GM19025 (cell line): ENCODE data around the gene SCAND1.
A peak's percentile ranks its signal among the peaks of the same experiment; 100 is the strongest.
"Not testable (repeated sequence)": the region's sequence is repeated elsewhere in the genome, so short reads cannot be mapped to it uniquely, and the experiment has no call there.

Experiments used
- ATAC-seq: cut with Tn5 transposase; IDR thresholded peaks from one replicate; pipeline ENCODE4 v1.9.1; 2021; ENCODE audit warnings: mild to moderate bottlenecking, low read depth, moderate library complexity; ENCODE audit not compliant: unreplicated experiment

SCAND1 gene

GRCh38 chr20:35963878-35964277, 9.6 kb upstream of the SCAND1 start:
- no peak for ATAC-seq

DNA sequence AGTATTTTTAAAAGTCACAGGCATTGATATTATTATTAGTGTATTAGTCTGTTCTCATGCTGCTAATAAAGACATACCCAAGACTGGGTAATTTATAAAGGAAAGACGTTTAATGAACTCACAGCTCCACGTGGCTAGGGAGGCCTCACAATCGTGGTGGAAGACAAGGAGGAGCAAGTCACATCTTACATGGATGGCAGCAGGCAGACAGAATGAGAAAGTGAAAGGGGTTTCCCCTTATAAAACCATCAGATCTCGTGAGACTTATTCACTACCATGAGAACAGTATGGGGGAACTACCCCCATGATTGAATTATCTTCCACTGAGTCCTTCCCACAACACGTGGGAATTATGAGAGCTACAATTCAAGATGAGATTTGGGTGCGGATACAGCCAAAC, 5.0 kb upstream of the SCAND1 start:
- not testable (repeated sequence) for ATAC-seq

DNA sequence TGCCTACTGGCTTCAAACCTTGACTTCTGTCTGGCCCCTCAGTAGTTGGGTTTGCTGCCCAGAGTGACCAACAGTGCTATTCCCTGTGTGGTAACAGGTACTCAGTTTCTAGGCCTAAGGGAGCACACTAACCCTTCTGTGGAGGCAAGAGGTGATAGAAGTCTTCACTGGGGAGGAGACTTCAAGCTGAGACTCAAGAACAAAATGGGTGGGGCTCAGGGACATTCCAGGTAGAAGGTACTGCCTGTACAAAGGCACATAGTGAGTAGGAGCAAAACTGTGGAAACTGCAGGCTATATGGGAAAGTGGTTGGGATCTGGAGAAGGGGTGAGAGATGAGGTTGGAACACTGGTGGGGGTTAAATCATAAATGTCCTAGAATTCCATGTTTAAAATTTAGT, 2.3 kb upstream of the SCAND1 start:
- no peak for ATAC-seq

DNA sequence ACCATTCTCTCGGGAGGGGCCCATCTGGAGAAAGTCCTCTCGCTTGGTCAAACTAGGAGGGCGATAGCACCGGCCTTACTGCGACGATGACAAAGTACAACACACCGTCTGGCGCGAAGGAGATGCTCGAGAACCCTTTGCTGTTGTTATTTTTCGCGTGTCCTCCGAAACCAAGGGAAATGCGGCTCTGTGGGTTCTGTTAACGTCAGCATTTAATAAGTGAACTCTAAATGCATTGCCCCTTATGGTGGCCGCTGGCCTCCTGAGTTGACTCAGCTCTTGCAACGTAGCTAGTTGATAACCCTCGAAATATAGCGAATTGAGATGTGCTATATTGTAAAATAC, 577 bp upstream of the SCAND1 start:
- ATAC-seq = no peak

DNA sequence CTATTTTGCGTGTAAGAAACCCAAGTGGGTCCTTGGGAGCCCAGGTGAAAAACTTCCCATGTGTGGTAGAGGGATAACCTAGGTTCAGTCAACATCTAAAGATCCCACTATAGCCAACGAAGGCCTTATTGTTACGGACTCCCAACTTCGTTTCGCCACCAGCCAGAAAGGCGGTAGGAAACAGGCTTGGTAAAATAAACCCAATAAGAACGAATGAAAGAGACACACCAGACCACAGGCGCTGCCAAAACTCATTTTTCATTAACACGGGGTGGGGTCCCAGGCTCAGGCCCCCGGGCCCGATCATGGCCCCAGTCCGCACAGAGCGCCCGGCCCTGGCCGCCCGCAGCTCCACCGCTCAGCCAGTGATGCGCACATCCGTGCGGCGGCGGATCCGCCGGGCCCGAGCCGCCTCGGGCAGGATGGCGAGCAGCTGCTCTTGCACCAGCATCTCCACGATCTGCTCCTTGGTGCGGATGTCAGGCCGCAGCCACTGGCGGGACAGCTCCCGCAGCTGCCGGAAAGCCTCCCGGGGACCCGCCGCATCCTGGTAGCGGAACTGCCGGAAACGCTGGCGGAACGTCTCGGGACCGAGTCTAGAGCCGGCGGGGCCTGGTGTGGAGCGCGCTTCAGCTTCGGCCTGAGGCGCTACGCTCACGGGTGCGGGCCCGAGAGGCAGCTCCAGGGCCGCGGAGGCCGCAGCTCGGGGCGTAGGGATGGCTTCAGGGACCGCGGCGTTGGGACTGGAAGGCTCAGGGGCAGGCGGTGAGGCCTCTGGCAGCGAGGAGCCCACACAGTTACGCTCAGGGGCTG, 709 bp downstream of the SCAND1 start:
- ATAC-seq = peak; percentile 22

DNA sequence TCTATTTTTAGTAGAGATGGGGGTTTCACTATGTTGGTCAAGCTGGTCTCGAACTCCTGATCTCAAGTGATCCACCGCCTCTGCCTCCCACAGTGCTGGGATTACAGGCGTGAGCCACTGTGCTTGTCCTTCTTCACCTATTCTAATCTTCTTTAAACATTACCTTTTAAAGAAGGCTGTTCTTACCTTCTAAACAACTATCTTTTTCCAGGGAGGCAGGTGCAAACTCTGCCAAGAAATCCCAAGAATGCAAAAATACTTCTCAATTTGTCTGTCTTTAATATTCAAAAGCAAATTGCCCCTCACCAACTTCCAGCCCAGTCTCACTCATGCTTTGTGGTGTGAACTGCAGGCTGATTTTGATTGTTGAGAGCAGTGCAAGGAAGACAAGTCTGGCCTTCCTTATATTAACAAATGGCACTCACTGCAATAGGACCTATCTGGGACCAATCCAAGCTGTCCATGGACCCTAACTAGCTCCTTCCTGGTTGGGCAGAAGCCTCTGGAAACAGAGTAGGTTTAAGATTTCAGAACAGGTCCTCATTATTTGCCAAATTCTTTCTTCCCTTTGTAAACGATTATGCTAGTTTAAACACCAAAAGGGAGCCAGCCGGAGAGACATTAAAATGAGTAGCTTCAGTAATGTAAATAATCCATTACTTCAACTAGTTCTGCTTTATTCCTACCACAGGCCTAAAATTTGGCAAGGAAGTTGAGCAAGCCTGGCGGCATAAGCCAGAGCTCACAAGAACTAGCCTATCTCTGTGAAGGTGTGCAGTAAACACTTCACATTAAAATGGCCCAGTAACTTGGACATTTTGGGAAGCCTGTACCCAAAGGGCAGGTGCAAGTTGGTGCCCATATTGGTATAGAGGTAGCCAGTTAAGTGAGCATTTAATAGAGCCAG, 1.6 kb downstream of the SCAND1 start:
- no peak for ATAC-seq

GRCh38 chr20:35952080-35952479, 2.2 kb downstream of the SCAND1 start:
- not testable (repeated sequence) for ATAC-seq

DNA sequence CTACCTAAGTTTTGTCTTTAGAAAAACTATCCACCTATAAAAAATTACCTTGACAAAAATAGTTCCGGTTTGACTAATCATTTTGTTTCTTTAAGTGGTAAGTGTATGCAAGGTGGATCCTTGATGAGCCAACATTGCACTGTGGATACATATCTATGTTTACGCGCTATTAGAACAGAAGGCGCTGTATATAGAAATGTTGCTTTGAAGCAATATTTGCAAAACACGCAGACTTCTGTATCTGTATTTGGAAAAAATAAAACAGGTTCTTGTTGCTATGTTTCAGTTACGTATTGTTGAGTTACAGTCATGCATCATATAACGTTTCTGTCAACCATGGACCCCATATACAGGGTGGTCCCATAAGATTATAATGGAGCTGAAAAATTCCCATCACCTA, 4.2 kb downstream of the SCAND1 start:
- ATAC-seq = no peak

DNA sequence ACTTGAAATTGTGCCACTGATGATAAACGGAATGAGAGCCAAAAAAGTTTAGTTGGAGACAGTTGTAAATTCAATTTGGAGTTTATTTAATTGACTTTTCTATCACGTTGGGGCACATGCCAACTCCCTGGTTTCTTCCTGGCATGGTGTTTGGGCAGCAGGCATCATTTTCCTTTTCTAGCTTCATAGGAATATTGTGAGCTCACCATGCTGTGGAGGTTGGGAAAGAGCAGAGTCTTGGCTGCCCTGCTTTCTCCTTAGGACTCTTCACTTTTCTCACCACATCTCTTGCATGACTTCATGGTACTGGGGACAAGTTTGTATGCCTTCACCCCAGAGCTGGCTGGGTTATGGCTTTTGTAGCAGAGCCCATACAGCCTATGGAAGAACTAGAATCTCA, 6.4 kb downstream of the SCAND1 start:
- no peak for ATAC-seq

DNA sequence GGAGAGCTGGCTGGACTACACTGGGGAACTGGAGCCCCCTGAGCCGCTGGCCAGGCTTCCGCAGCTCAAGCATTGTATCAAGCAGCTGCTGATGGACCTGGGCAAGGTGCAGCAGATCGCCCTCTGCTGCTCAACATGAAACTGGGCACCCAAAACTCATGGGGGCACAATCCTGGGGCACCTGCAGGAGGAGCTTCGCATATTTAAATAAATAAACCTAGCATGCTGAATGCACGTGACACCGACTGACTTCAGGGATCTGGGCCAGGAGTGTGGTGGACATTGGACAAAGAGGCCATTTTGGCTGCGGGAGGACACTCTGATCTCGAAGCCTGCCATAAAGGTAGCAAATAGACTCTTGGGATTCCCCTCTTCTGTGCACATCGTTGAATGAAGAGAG, 6.8 kb downstream of the SCAND1 start:
- no peak for ATAC-seq

GRCh38 chr20:35942243-35942642, 12.1 kb downstream of the SCAND1 start:
- no peak for ATAC-seq

- no peak for ATAC-seq
These were observed 12.7 kb downstream of the SCAND1 start for GRCh38 chr20:35941620-35942019.

- no peak for ATAC-seq
These were observed 15.0 kb downstream of the SCAND1 start for GRCh38 chr20:35939264-35939663.

DNA sequence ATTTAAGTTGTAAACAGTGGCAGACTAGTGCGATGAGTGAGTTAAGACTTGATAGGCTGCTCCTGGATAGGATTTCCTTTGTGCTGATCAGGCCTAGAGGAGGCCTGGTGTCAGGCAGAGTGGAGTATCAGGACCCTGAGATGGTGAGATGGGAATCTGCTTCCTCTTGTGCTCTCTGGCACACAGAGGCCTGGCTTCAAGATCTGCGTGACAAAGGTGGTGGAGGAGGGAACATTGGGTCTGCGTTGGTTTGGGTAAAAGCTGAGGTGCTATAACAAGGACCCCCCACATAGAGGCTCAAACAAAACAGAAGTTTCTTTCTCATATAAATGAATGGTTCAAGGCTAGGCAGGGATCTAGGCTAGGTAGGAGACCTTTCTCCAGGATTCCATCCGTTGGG, 20.3 kb downstream of the SCAND1 start:
- ATAC-seq = no peak

DNA sequence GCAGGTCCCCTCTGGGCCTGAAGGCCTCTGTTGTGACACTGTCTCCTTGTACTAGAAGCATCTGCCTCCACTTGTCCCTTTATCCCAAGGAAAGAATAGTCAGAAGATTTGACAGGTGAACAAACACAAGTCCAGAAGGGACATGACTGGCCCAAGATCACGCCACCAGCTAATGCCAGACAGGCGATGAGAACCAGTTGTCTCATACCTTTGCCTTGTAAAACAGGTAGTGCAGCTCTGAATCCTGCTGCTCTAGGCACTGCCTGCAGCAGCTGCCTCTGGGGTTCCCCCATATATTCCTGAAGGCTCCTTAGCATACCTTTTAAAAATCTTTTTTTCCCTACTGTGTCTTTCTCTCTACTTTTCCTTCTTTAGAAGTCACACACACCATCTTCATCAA, 25.0 kb downstream of the SCAND1 start:
- no peak for ATAC-seq

GRCh38 chr20:35920523-35920922, 33.8 kb downstream of the SCAND1 start:
- ATAC-seq = no peak

- no peak for ATAC-seq
These were observed 36.3 kb downstream of the SCAND1 start for GRCh38 chr20:35918021-35918420.

GRCh38 chr20:35917077-35917476, 37.2 kb downstream of the SCAND1 start:
- no peak for ATAC-seq

DNA sequence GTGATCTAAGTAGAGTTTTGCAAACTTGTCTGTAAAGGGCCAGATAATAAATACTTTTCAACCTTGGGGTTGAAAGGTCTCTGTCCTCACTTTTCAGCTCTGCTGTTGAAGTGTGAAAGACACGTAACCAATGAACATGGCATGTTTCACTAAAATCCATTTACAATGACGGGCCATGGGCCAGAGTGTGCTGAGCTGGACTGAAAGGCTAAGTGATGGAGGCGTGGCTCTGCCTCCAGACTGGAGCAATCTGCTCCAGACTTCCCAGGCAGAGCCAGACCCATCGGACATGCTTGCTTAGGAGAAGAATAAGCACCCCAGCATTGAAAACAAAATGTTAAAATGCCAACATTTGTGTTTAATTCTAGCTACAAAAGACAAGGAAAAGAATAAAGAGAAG, 41.4 kb downstream of the SCAND1 start:
- ATAC-seq = no peak

GRCh38 chr20:35910254-35910653, 44.0 kb downstream of the SCAND1 start:
- ATAC-seq = no peak

DNA sequence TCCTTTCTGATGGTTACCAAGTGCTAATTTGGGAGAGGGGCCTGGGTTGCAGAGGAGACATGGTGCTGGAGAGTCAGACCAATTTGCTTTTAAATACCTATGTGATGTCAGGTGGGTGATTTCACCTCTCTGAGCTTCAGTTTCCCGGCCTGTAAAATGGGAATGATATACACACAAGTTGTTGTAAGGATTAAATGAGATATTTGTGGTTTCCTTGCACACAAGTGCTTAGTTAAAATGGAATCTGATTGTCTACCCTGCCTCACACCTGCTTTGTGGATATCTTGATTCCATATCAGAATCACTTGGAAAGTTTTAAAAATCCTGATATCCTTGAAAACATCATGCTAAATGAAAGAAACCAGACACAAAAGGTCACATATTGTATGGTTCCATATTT, 44.5 kb downstream of the SCAND1 start:
- ATAC-seq = no peak

- no peak for ATAC-seq
These were observed 45.1 kb downstream of the SCAND1 start for GRCh38 chr20:35909176-35909575.
